Spleen (tissue), 11 donors: ENCODE data around the gene NT5DC3. TPM values are rescaled to one million over a fixed set of nuclear protein-coding genes. Genes with fewer than 3 reads are reported as not detected.

Experiments
- DNase-seq: peaks from one replicate; pipeline ENCODE4 v3.0.0-alpha.2; 2020
- H3K27ac ChIP-seq, 8 donors: fragments of 200-600 bp; sonication (generic) in 7 of 8; 1 replicate in 4 of 8; 2 replicates in 4 of 8; pipeline versions ENCODE4 v1.5.0 to v1.8.0; 2016 to 2021; ENCODE audit warnings: inconsistent platforms in 4 of 8, mild to moderate bottlenecking in 4 of 8, moderate library complexity in 1 of 8
- H3K27me3 ChIP-seq, 7 donors: fragments of 200-600 bp; sonication (generic) in 6 of 7; replicated peaks in 1 of 7; 1 replicate in 4 of 7; 2 replicates in 3 of 7; pipeline versions ENCODE4 v1.5.0 to v1.8.0; 2016 to 2021; ENCODE audit warnings: inconsistent platforms in 3 of 7, mild to moderate bottlenecking in 1 of 7
- H3K36me3 ChIP-seq, 6 donors: fragments of 200-600 bp; sonication (generic) in 5 of 6; 1 replicate in 4 of 6; 2 replicates in 2 of 6; pipeline versions ENCODE4 v1.5.0 to v1.8.0; 2016 to 2021; ENCODE audit warnings: inconsistent platforms in 2 of 6
- H3K4me1 ChIP-seq, 6 donors: fragments of 200-600 bp; sonication (generic) in 5 of 6; 1 replicate in 3 of 6; 2 replicates in 3 of 6; pipeline versions ENCODE4 v1.5.0 to v1.8.0; 2016 to 2021; ENCODE audit warnings: inconsistent platforms in 3 of 6
- H3K4me3 ChIP-seq, 8 donors: fragments of 200-600 bp; sonication (generic) in 7 of 8; 1 replicate in 4 of 8; 2 replicates in 4 of 8; pipeline versions ENCODE4 v1.5.0 to v1.8.0; 2016 to 2021; ENCODE audit warnings: inconsistent platforms in 4 of 8, mild to moderate bottlenecking in 4 of 8, moderate library complexity in 2 of 8
- H3K9me3 ChIP-seq, 8 donors: fragments of 200-600 bp; sonication (generic) in 7 of 8; 1 replicate in 4 of 8; 2 replicates in 4 of 8; pipeline versions ENCODE4 v1.5.0 to v1.8.0; 2016 to 2021; ENCODE audit warnings: inconsistent platforms in 4 of 8
- POLR2A ChIP-seq, 3 donors: fragments of 450-650 bp; IDR thresholded peaks; one replicate each; pipeline ENCODE4 v1.5.1; 2017; ENCODE audit warnings: antibody characterized with exemption in 3 of 3, mild to moderate bottlenecking in 1 of 3
- POLR2AphosphoS5 ChIP-seq, 3 donors: sonication (generic); formaldehyde crosslinking; IDR thresholded peaks; one replicate each; pipeline ENCODE4 v1.5.1; 2017; ENCODE audit warnings: antibody characterized with exemption in 3 of 3
- WGBS, 5 donors: extraction: QIAGEN DNeasy Blood & Tissue Kit in 3 of 5; methylation state at CpG; one replicate each; pipeline versions ENCODE4 v1.1.5 to v1.1.7; 2013 to 2018; 5-methylcytosine and 5-hydroxymethylcytosine counted together
- intact Hi-C: fragments of 100-400 bp; cut with DNase I; formaldehyde crosslinking; loops from one replicate; pipeline ENCODE4 v1.15.0; 2023; ENCODE audit warnings: low total_unique reads
- polyA plus RNA-seq, 3 donors: library from polyadenylated mRNA; stranded (reverse); fragments of 200-250 nt; gene quantifications; one replicate each; pipeline ENCODE4 v1.2.1, GENCODE V29; 2013
- total RNA-seq, 7 donors: library from RNA; depleted of rRNA in 3 of 7; stranded (reverse); fragments of >200 nt in 3 of 7; fragmentation: NEBNext Ultra II Directional in 4 of 7; extraction: Animal tissue kit (Norgen Biotek cat#: 25700) in 4 of 7; gene quantifications; one replicate each; pipeline versions ENCODE4 v1.1.0 to v1.2.1, GENCODE V29; 2016 to 2021
- TF ChIP-seq, protein P1 (sequence below), 11 experiments: fragments of 200-600 bp in 7 of 11; fragments of 450-650 bp in 4 of 11; sonication (generic) in 4 of 11; IDR thresholded peaks in 8 of 11; conservative IDR thresholded peaks in 3 of 11; 1 replicate in 7 of 11; 2 replicates in 4 of 11; pipeline versions ENCODE4 v1.4.0 to v1.8.0; 2016 to 2021; ENCODE audit warnings: antibody characterized with exemption in 11 of 11, inconsistent platforms in 4 of 11, mild to moderate bottlenecking in 1 of 11
- donor health status: healthy with polysubstance abuse.
- donor health status: DM: no; HTN: no; CAD: no; lungs with moderate emphysema.
- donor health status: DM: no; HTN: no; CAD: no.
- donor health status: Bipolar disorder and iron deficiency.
- donor health status: healthy.
- donor health status: DM: no; HTN: no; CAD: no.
- donor health status: DM: yes; HTN: yes; CAD: no.

The NT5DC3 gene
- total and polyA plus RNA-seq, 10 donors: 0.56 to 8.0 (median 3.1) TPM

DNA sequence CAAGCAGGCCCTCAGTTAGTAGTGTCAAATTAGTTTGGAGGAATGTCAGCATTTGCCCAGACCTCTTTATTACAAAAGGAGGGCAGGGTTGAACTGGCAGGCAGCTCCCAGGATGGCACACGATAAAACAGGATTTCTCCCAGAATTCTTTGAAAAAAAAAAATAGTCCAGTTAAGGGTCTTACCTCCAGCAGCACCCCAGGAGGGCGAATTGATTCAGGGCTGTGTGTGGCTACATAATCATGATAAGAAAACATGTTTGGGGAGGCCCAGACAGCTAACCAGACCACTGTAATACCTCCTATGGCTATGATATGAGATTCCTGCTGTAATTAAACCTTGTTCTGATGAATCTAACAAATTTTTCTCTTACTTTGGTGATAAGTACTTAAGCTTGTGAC lies 38.8 kb upstream of the NT5DC3 start:
- WGBS, 5 donors: 48 to 92% (median 59%) methylated on average over 2 of the region's 2 CpGs

DNA sequence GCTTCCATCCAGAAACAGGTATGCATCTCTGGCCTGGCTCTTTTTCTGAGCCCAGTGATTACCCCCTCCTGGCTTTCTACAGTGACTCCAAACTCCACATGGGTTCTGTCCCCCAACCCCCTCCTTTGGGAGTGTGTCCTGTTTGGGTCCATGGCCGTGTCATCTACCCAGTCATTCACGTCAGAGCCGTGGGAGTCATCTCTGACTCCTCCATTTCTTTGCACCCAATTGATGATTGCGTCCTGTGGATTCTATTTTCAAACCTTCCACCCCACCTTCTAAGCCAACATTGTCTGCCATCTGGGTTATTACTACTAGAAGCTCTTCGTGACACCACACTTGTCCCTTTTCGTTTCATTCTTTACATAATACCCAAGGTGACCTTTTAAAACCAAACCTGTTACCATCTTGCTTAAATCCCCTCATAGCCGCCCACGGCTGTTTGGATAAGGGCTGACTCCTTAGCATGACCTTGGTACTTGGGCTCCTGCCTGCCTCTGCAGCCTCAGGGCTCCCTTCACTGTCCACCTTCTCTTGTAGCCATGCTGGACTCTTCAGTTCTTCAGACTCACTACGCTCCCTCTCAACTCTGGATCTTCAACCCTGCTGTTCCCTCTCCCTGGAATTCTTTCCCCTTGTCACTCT lies 38.1 kb upstream of the NT5DC3 start:
- no peak for DNase-seq
- no peak overlapping the region for H3K4me3 ChIP-seq
- intact Hi-C loops: loop anchor here (5.0 kb wide), 1 partner anchor 228 kb away; no protein-coding TSS in a partner anchor
- H3K4me1 ChIP-seq: peaks cover 0 to 25% (median 2%) of the 10 kb centered on the region in 6 donors
- H3K9me3 ChIP-seq: no peaks in the 10 kb centered on the region
- H3K36me3 ChIP-seq: no peaks in the 10 kb centered on the region
- TF ChIP-seq POLR2A (IDR thresholded peaks at IDR 0.05) (no peak), POLR2AphosphoS5 (IDR thresholded peaks at IDR 0.05) (no peak)
- TF ChIP-seq, protein P1, sequence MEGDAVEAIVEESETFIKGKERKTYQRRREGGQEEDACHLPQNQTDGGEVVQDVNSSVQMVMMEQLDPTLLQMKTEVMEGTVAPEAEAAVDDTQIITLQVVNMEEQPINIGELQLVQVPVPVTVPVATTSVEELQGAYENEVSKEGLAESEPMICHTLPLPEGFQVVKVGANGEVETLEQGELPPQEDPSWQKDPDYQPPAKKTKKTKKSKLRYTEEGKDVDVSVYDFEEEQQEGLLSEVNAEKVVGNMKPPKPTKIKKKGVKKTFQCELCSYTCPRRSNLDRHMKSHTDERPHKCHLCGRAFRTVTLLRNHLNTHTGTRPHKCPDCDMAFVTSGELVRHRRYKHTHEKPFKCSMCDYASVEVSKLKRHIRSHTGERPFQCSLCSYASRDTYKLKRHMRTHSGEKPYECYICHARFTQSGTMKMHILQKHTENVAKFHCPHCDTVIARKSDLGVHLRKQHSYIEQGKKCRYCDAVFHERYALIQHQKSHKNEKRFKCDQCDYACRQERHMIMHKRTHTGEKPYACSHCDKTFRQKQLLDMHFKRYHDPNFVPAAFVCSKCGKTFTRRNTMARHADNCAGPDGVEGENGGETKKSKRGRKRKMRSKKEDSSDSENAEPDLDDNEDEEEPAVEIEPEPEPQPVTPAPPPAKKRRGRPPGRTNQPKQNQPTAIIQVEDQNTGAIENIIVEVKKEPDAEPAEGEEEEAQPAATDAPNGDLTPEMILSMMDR (IDR thresholded peaks at IDR 0.05 in 8 of 11, conservative IDR thresholded peaks at IDR 0.05 in 3 of 11): no peak
- no peak overlapping the region for H3K27ac ChIP-seq
- H3K27me3 ChIP-seq: no peaks in the 10 kb centered on the region
- 80 to 91% (median 88%) methylated on average over 9 of the region's 9 CpGs for WGBS, 5 donors

More for the DNA sequence above, 38.8 kb upstream of the NT5DC3 start:
- H3K27ac ChIP-seq: no peak overlapping the region
- no peaks in the 10 kb centered on the region for H3K9me3 ChIP-seq
- no peak for DNase-seq
- peaks cover 0 to 25% (median 2%) of the 10 kb centered on the region in 6 donors for H3K4me1 ChIP-seq
- intact Hi-C loops: loop anchor here (5.0 kb wide), 1 partner anchor 227 kb away; no protein-coding TSS in a partner anchor
- H3K36me3 ChIP-seq: no peaks in the 10 kb centered on the region
- H3K27me3 ChIP-seq: no peaks in the 10 kb centered on the region
- no peak overlapping the region for H3K4me3 ChIP-seq
- TF ChIP-seq, protein P1 (IDR thresholded peaks at IDR 0.05 in 8 of 11, conservative IDR thresholded peaks at IDR 0.05 in 3 of 11): no peak
- TF ChIP-seq POLR2A (IDR thresholded peaks at IDR 0.05) (no peak), POLR2AphosphoS5 (IDR thresholded peaks at IDR 0.05) (no peak)

- Histone ChIP-seq H3K36me3 (no peaks in the 10 kb centered on the region), H3K4me3 (no peak overlapping the region), H3K27me3 (no peaks in the 10 kb centered on the region), H3K4me1 (peaks cover 0 to 25% (median 2%) of the 10 kb centered on the region in 6 donors), H3K9me3 (no peaks in the 10 kb centered on the region), H3K27ac (no peak overlapping the region)
- intact Hi-C loops: loop anchor here (5.0 kb wide), 1 partner anchor 229 kb away; no protein-coding TSS in a partner anchor
- TF ChIP-seq POLR2AphosphoS5 (IDR thresholded peaks at IDR 0.05) (peak in 1 of 3 donors; percentile 33), POLR2A (IDR thresholded peaks at IDR 0.05) (no peak)
- TF ChIP-seq, protein P1 (IDR thresholded peaks at IDR 0.05 in 8 of 11, conservative IDR thresholded peaks at IDR 0.05 in 3 of 11): peak; percentile 25 to 80 (median 70)
- DNase-seq: no peak
- WGBS, 5 donors: 5 to 16% (median 12%) methylated on average over 5 of the region's 5 CpGs
Observed at GRCh38 chr12:103877934-103878510, 37.0 kb upstream of the NT5DC3 start.

DNA sequence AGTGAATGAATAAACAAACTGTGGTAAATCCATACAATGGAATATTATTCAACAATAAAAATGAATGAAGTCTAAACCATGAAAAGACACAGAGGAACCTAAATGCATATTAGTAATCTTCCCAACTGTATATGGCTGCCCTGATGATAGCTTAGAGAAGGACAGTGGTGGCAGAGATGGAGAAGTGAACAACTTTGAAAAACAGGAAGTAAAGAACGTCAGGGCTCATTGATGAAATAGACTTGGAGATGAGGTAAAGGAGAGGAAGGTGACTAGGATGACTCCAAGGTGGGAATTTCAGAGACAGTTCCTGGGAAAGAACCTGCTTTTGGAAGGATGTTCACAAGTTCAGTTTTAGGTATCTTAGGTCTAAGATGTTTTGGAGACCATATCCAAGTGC lies 36.3 kb upstream of the NT5DC3 start:
- 2 to 36% (median 22%) methylated on average over 1 of the region's 1 CpG for WGBS, 5 donors
- intact Hi-C loops: loop anchor here (5.0 kb wide), 1 partner anchor 230 kb away; no protein-coding TSS in a partner anchor
- H3K36me3 ChIP-seq: no peaks in the 10 kb centered on the region
- no peak overlapping the region for H3K27ac ChIP-seq
- H3K9me3 ChIP-seq: no peaks in the 10 kb centered on the region
- H3K4me3 ChIP-seq: no peak overlapping the region
- H3K27me3 ChIP-seq: no peaks in the 10 kb centered on the region
- DNase-seq: no peak
- H3K4me1 ChIP-seq: peaks cover 0 to 25% (median 2%) of the 10 kb centered on the region in 6 donors
- TF ChIP-seq POLR2AphosphoS5 (IDR thresholded peaks at IDR 0.05) (no peak), POLR2A (IDR thresholded peaks at IDR 0.05) (no peak)
- TF ChIP-seq, protein P1 (IDR thresholded peaks at IDR 0.05 in 8 of 11, conservative IDR thresholded peaks at IDR 0.05 in 3 of 11): no peak
